ENCODE measurements around the gene HTD2.

HTD2 gene

DNA sequence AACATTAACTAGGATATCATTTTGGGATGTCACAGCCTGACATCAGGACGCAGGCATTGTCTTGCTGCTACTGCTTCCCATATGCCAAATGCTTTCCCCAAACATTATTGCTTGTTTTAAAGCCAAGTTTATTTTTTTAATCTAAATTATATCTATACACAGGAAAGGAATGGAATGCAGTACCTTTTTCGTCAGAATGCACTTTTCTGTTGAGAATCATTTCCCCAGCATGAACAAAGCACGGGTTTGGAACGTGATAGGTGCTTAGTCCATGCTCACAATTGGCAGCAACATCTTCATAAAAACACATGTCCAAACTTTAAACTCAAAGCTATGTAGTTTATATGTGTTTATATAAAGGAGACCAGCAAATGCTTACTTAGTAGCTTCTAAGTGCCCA lies 52.5 kb downstream of the HTD2 start:
- H3K4me3 ChIP-seq (ENCODE audit: extremely low read depth, insufficient read depth, low read length, poor library complexity, severe bottlenecking) = no peak overlapping the region
- no peaks in the 10 kb centered on the region for H3K4me1 ChIP-seq (ENCODE audit: control insufficient read depth, insufficient read depth, low read length, poor library complexity, severe bottlenecking)
- 67% methylated on average over 1 of the region's 4 CpGs; no CpG with 5 or more reads in 1 of the 2 experiments for WGBS, 2 experiments (ENCODE audit: insufficient coverage in 2 of 2)
- H3K36me3 ChIP-seq (ENCODE audit: control insufficient read depth, insufficient read depth, low read length) = no peaks in the 10 kb centered on the region
- H3K9me3 ChIP-seq (ENCODE audit: control insufficient read depth, low read length) = no peaks in the 10 kb centered on the region
- H3K27ac ChIP-seq (ENCODE audit: low read depth, low read length, severe bottlenecking) = no peak overlapping the region

DNA sequence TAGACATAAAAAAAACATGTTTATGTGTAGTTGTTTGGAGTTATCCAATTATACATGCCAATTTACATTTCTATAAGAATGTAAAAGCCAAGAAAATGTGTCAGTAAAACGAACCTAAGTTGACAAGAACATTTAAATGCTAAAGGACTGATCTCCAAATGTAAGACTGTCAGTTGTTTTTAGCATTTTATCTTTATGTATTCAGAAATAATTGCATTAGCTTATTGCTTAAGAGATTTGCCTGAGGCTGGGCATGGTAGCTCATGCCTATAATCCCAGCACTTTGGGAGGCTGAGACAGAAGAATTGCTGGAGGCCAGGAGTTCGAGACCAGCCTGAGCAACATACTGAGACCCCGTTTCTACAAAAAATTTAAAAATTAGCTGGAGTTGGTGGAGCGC lies 53.3 kb downstream of the HTD2 start:
- Histone ChIP-seq H3K4me1 (ENCODE audit: control insufficient read depth, insufficient read depth, low read length, poor library complexity, severe bottlenecking) (no peaks in the 10 kb centered on the region), H3K27ac (ENCODE audit: low read depth, low read length, severe bottlenecking) (no peak overlapping the region), H3K36me3 (ENCODE audit: control insufficient read depth, insufficient read depth, low read length) (no peaks in the 10 kb centered on the region), H3K9me3 (ENCODE audit: control insufficient read depth, low read length) (no peaks in the 10 kb centered on the region), H3K4me3 (ENCODE audit: extremely low read depth, insufficient read depth, low read length, poor library complexity, severe bottlenecking) (no peak overlapping the region)
- 92 to 94% methylated on average over 2 to 3 of the region's 4 CpGs for WGBS, 2 experiments (ENCODE audit: insufficient coverage in 2 of 2)

DNA sequence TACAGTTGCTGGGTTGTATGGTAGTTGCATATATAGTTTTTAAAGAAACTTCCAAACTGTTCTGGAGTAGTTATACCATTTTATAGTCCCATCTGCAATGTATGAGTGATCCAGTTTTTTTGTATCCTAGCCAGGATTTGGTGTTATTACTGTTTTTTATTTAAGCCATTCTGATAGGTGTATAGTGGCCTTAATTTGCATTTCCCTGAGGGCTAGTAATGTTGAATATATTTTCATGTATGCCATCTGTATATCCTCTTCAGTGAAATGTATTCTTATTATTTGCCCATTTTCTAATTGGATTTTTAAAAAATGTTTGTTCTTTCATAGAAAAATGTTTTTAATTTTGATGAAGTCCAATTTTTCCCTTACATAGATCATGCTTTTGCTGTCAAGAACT lies 55.5 kb downstream of the HTD2 start:
- H3K4me3 ChIP-seq (ENCODE audit: extremely low read depth, insufficient read depth, low read length, poor library complexity, severe bottlenecking) = no peak overlapping the region
- no peaks in the 10 kb centered on the region for H3K4me1 ChIP-seq (ENCODE audit: control insufficient read depth, insufficient read depth, low read length, poor library complexity, severe bottlenecking)

DNA sequence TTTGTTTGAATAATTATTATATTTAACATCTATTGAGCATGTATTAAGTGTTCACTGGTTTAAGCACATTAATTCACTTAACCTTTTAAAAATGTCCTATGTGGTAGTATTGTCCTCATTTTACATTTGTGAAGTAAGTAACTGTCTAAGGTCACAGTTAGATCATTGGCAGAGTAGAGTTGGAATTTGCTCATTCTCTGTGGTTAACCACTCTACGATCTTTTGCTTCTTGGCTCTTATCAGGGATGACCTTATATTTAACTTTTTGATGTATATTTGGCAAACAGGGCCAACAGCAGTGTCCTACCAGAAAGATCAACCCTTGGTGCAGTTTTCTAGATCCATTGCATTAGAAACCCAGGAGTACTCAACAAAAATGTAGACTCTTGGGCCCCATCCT lies 60.4 kb downstream of the HTD2 start:
- H3K27ac ChIP-seq (ENCODE audit: low read depth, low read length, severe bottlenecking) = no peak overlapping the region
- WGBS, 2 experiments (ENCODE audit: insufficient coverage in 2 of 2) = 89% methylated on average over 1 of the region's 1 CpG; no CpG with 5 or more reads in 1 of the 2 experiments
- no peaks in the 10 kb centered on the region for H3K9me3 ChIP-seq (ENCODE audit: control insufficient read depth, low read length)
- H3K36me3 ChIP-seq (ENCODE audit: control insufficient read depth, insufficient read depth, low read length) = peaks cover 7% of the 10 kb centered on the region
- no peaks in the 10 kb centered on the region for H3K4me1 ChIP-seq (ENCODE audit: control insufficient read depth, insufficient read depth, low read length, poor library complexity, severe bottlenecking)
- H3K4me3 ChIP-seq (ENCODE audit: extremely low read depth, insufficient read depth, low read length, poor library complexity, severe bottlenecking) = no peak overlapping the region

More for the DNA sequence above, 55.5 kb downstream of the HTD2 start:
- H3K9me3 ChIP-seq (ENCODE audit: control insufficient read depth, low read length) = no peaks in the 10 kb centered on the region
- H3K27ac ChIP-seq (ENCODE audit: low read depth, low read length, severe bottlenecking) = no peak overlapping the region
- no peaks in the 10 kb centered on the region for H3K36me3 ChIP-seq (ENCODE audit: control insufficient read depth, insufficient read depth, low read length)

DNA sequence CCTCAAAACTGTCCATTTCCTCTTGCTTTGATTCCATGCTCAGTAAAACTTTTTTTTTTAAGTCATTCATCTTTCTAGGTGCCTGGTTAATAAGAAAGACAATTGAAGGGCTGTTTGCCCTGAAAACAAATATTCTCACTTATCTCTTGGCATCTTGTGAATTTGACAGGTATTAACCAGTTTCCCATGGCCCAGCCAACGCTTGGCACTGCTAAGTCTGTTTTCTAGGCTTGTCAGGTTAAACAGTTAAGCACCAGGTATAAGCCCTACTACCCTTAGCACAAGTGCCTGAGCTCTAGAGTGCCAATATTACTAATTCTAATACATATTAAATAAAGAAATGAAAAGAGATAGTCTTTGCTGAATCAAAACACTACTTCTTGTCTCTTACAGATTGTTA lies 62.7 kb downstream of the HTD2 start:
- no peak overlapping the region for H3K27ac ChIP-seq (ENCODE audit: low read depth, low read length, severe bottlenecking)
- 71 to 100% methylated on average over 1 of the region's 1 CpG for WGBS, 2 experiments (ENCODE audit: insufficient coverage in 2 of 2)
- no peaks in the 10 kb centered on the region for H3K4me1 ChIP-seq (ENCODE audit: control insufficient read depth, insufficient read depth, low read length, poor library complexity, severe bottlenecking)
- no peaks in the 10 kb centered on the region for H3K9me3 ChIP-seq (ENCODE audit: control insufficient read depth, low read length)
- no peak overlapping the region for H3K4me3 ChIP-seq (ENCODE audit: extremely low read depth, insufficient read depth, low read length, poor library complexity, severe bottlenecking)
- peaks cover 7% of the 10 kb centered on the region for H3K36me3 ChIP-seq (ENCODE audit: control insufficient read depth, insufficient read depth, low read length)
